ENCODE measurements around the gene CBFB. TPM values are rescaled to one million over a fixed set of nuclear protein-coding genes. Genes with fewer than 3 reads are reported as not detected.

CBFB gene
- polyA plus RNA-seq, 1 donor from 2014 or later: 32.6 TPM

- no peaks in the 10 kb centered on the region for H3K79me2 ChIP-seq (replicated peaks; ENCODE audit: insufficient read depth, low read length)
- no peaks in the 10 kb centered on the region for H3K36me3 ChIP-seq (ENCODE audit: insufficient read depth, low read length)
- no peaks in the 10 kb centered on the region for H4K20me1 ChIP-seq (ENCODE audit: insufficient read depth)
- no peaks in the 10 kb centered on the region for H3K27me3 ChIP-seq (ENCODE audit: insufficient read depth, low read depth, low read length)
- H3K27ac ChIP-seq (ENCODE audit: low read length): no peak overlapping the region
- H3K9ac ChIP-seq (ENCODE audit: low read length): no peak overlapping the region
- no peaks in the 10 kb centered on the region for H3K9me3 ChIP-seq (ENCODE audit: low read length)
- no peaks in the 10 kb centered on the region for H3F3A ChIP-seq (ENCODE audit: insufficient read depth, low read length, poor library complexity, severe bottlenecking)
- TF ChIP-seq TAF1 (IDR thresholded peaks at IDR 0.05; ENCODE audit: low read depth): no peak
- no peak for TF ChIP-seq EZH2 (IDR thresholded peaks at IDR 0.05; ENCODE audit: borderline replicate concordance, insufficient read depth, low read length, poor library complexity, severe bottlenecking)
- TF ChIP-seq CTCF (IDR thresholded peaks at IDR 0.05; ENCODE audit: poor library complexity, severe bottlenecking): no peak
- no peak for TF ChIP-seq EP300 (conservative IDR thresholded peaks at IDR 0.05; ENCODE audit: poor library complexity, severe bottlenecking)
- no peak for TF ChIP-seq MXI1 (conservative IDR thresholded peaks at IDR 0.05; ENCODE audit: poor library complexity, severe bottlenecking)
- TF ChIP-seq POLR2AphosphoS5 (IDR thresholded peaks at IDR 0.05): no peak
- TF ChIP-seq SMC3 (conservative IDR thresholded peaks at IDR 0.05; ENCODE audit: poor library complexity): no peak
- TF ChIP-seq RAD21 (conservative IDR thresholded peaks at IDR 0.05): no peak
- no peak overlapping the region for H3K4me2 ChIP-seq (ENCODE audit: low read length)
- no peaks in the 10 kb centered on the region for H3K9me2 ChIP-seq (ENCODE audit: insufficient read depth, low read length)
- H2AFZ ChIP-seq (ENCODE audit: low read depth, low read length): no peak overlapping the region
- no peak overlapping the region for H3K4me3 ChIP-seq (ENCODE audit: low read length)
Measured at GRCh38 chr16:67129422-67129821, 100.5 kb downstream of the CBFB start.

GRCh38 chr16:67137605-67138004 is 108.7 kb downstream of the CBFB start:
- Histone ChIP-seq H3K79me2 (replicated peaks; ENCODE audit: insufficient read depth, low read length) (no peaks in the 10 kb centered on the region), H3K9me3 (ENCODE audit: low read length) (no peaks in the 10 kb centered on the region), H3K9ac (ENCODE audit: low read length) (no peak overlapping the region), H3K27ac (ENCODE audit: low read length) (no peak overlapping the region), H3K9me2 (ENCODE audit: insufficient read depth, low read length) (no peaks in the 10 kb centered on the region), H3K4me3 (ENCODE audit: low read length) (no peak overlapping the region), H4K20me1 (ENCODE audit: insufficient read depth) (no peaks in the 10 kb centered on the region), H2AFZ (ENCODE audit: low read depth, low read length) (no peak overlapping the region), H3K4me2 (ENCODE audit: low read length) (no peak overlapping the region), H3F3A (ENCODE audit: insufficient read depth, low read length, poor library complexity, severe bottlenecking) (no peaks in the 10 kb centered on the region), H3K36me3 (ENCODE audit: insufficient read depth, low read length) (peaks cover 5% of the 10 kb centered on the region), H3K27me3 (ENCODE audit: insufficient read depth, low read depth, low read length) (no peaks in the 10 kb centered on the region)
- TF ChIP-seq SMC3 (conservative IDR thresholded peaks at IDR 0.05; ENCODE audit: poor library complexity): no peak
- no peak for TF ChIP-seq CTCF (IDR thresholded peaks at IDR 0.05; ENCODE audit: poor library complexity, severe bottlenecking)
- no peak for TF ChIP-seq MXI1 (conservative IDR thresholded peaks at IDR 0.05; ENCODE audit: poor library complexity, severe bottlenecking)
- no peak for TF ChIP-seq EZH2 (IDR thresholded peaks at IDR 0.05; ENCODE audit: borderline replicate concordance, insufficient read depth, low read length, poor library complexity, severe bottlenecking)
- TF ChIP-seq RAD21 (conservative IDR thresholded peaks at IDR 0.05): no peak
- TF ChIP-seq REST (IDR thresholded peaks at IDR 0.05; ENCODE audit: borderline replicate concordance): no peak
- no peak for TF ChIP-seq TAF1 (IDR thresholded peaks at IDR 0.05; ENCODE audit: low read depth)
- TF ChIP-seq POLR2AphosphoS5 (IDR thresholded peaks at IDR 0.05): no peak
- no peak for TF ChIP-seq EP300 (conservative IDR thresholded peaks at IDR 0.05; ENCODE audit: poor library complexity, severe bottlenecking)
